Panc1 (cell line): ENCODE results near the gene ABHD2. TPM values are rescaled to one million over a fixed set of nuclear protein-coding genes. Genes with fewer than 3 reads are reported as not detected.

ENCODE experiments used
- ATAC-seq: fragments of 200-7000 bp; cut with Tn5 transposase; 2 replicates; pipeline ENCODE4 v1.9.1; 2020; ENCODE audit warnings: mild to moderate bottlenecking, moderate library complexity
- BruUV-seq: library from RNA; stranded (reverse); fragments of 400-500 nt; replicated peaks from 2 replicates; lab custom pipeline; 2021; lab: Mats Ljungman, UMichigan
- CTCF ChIA-PET: fragments of 300-600 bp; sonication (Branson Sonifier 250); formaldehyde crosslinking; loops from one replicate; lab custom pipeline; 2022; ENCODE audit warnings: antibody characterized with exemption; lab: Charles Lee
- POLR2A ChIA-PET: fragments of 300-600 bp; sonication (Branson Sonifier 250); formaldehyde crosslinking; loops from one replicate; lab custom pipeline; 2022; ENCODE audit warnings: antibody characterized with exemption; lab: Charles Lee
- DNase-seq: peaks from one replicate; pipeline ENCODE4 v3.0.0-alpha.2; 2010; ENCODE audit warnings: low read depth, low spot score
- H3K27ac ChIP-seq: 2 replicates; pipeline ENCODE4 v1.5.1; 2011; ENCODE audit warnings: mild to moderate bottlenecking, low read length, inconsistent platforms
- H3K27me3 ChIP-seq: fragments of 200-500 bp; sonication (Bioruptor generic); 2 replicates; pipeline ENCODE4 v1.6.0; 2014; ENCODE audit warnings: low read length, inconsistent platforms; ENCODE audit not compliant: control insufficient read depth, insufficient read depth
- H3K36me3 ChIP-seq: fragments of 200-500 bp; sonication (Bioruptor generic); 2 replicates; pipeline ENCODE4 v1.5.1; 2014; ENCODE audit warnings: inconsistent platforms, mild to moderate bottlenecking, low read length, moderate library complexity; ENCODE audit not compliant: control insufficient read depth, insufficient read depth
- H3K4me1 ChIP-seq: 2 replicates; pipeline ENCODE4 v1.5.1; 2011; ENCODE audit warnings: inconsistent platforms, mild to moderate bottlenecking, low read length, moderate library complexity; ENCODE audit not compliant: control insufficient read depth, insufficient read depth
- H3K4me3 ChIP-seq, 2 experiments: 2 replicates each; pipeline ENCODE4 v1.5.1; 2011 to 2012; ENCODE audit warnings: low read depth in 2 of 2, low read length in 2 of 2, mild to moderate bottlenecking in 2 of 2, inconsistent platforms in 1 of 2, moderate library complexity in 1 of 2
- H3K9me3 ChIP-seq: fragments of 200-500 bp; sonication (Bioruptor generic); 2 replicates; pipeline ENCODE4 v1.5.1; 2014; ENCODE audit warnings: low read depth, mild to moderate bottlenecking, inconsistent platforms, low read length, moderate library complexity; ENCODE audit not compliant: control insufficient read depth, insufficient read depth
- POLR2AphosphoS5 ChIP-seq: IDR thresholded peaks from 2 replicates; pipeline ENCODE4 v1.6.1; 2012; ENCODE audit warnings: mild to moderate bottlenecking, low read depth, low read length, moderate library complexity
- SIN3A ChIP-seq: IDR thresholded peaks from 2 replicates; pipeline ENCODE4 v1.6.1; 2012; ENCODE audit warnings: low read depth, mild to moderate bottlenecking, low read length, moderate library complexity, borderline replicate concordance; ENCODE audit not compliant: insufficient read depth
- TCF7L2 ChIP-seq: IDR thresholded peaks from 2 replicates; pipeline ENCODE4 v1.6.1; 2011; ENCODE audit warnings: mild to moderate bottlenecking, low read depth, low read length, inconsistent platforms
- in situ Hi-C: cut with HindIII; loops from 2 replicates; pipeline ENCODE4 v1.10.0; 2016; ENCODE audit warnings: low sequenced_read_pairs, low pct_unique_long_range_greater_than_20kb
- intact Hi-C: fragments of 100-400 bp; cut with micrococcal nuclease; formaldehyde crosslinking; loops from one replicate; pipeline ENCODE4 v1.10.0; 2022; ENCODE audit not compliant: unreplicated experiment
- total RNA-seq: library from RNA; stranded (reverse); gene quantifications from one replicate; pipeline ENCODE4 v1.2.1, GENCODE V29; 2021; ENCODE audit not compliant: unreplicated experiment
- TF ChIP-seq, protein P1 (sequence below), 2 experiments: IDR thresholded peaks; 2 replicates each; pipeline ENCODE4 v1.6.1; 2011 to 2012; ENCODE audit warnings: low read depth in 2 of 2, control low read depth in 1 of 2, low read length in 1 of 2, mild to moderate bottlenecking in 1 of 2, moderate library complexity in 1 of 2; ENCODE audit not compliant: insufficient read depth in 1 of 2
- TF ChIP-seq, protein P2 (sequence below): fragments of 450-650 bp; IDR thresholded peaks from 2 replicates; pipeline ENCODE4 v1.5.1; 2017; ENCODE audit warnings: mild to moderate bottlenecking

The ABHD2 gene
- total RNA-seq, 1 experiment from 2014 or later: 95.0 TPM

DNA sequence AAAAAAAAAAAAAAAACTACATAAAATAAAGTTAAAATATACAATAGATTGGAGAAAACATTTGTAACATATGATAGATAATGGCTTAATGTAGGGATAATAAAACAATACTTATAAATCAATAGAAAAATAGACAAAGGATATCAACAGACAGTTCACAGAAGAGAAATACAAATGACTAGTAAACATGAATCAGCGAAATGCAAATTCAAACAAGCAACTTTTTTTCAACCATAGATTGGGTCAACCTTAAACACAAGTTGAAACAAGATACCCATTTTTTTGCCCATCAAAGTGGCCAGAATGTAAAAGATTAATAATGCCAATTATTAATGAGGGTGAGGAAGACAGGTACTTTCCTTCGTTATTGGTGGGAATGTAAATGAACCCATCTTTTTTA, 59.9 kb downstream of the ABHD2 start:
- H3K27me3 ChIP-seq: no peaks in the 10 kb centered on the region
- H3K4me1 ChIP-seq: peaks cover 3% of the 10 kb centered on the region; the same call in 1 of the 2 replicates
- BruUV-seq: no TSS peak
- no peak overlapping the region for H3K4me3 ChIP-seq
- POLR2A ChIA-PET: no interaction called here
- in situ Hi-C loops: no loop called here
- ATAC-seq (no peak), DNase-seq (no peak)
- H3K9me3 ChIP-seq: no peaks in the 10 kb centered on the region
- no peak overlapping the region for H3K27ac ChIP-seq
- TF ChIP-seq, protein P1, sequence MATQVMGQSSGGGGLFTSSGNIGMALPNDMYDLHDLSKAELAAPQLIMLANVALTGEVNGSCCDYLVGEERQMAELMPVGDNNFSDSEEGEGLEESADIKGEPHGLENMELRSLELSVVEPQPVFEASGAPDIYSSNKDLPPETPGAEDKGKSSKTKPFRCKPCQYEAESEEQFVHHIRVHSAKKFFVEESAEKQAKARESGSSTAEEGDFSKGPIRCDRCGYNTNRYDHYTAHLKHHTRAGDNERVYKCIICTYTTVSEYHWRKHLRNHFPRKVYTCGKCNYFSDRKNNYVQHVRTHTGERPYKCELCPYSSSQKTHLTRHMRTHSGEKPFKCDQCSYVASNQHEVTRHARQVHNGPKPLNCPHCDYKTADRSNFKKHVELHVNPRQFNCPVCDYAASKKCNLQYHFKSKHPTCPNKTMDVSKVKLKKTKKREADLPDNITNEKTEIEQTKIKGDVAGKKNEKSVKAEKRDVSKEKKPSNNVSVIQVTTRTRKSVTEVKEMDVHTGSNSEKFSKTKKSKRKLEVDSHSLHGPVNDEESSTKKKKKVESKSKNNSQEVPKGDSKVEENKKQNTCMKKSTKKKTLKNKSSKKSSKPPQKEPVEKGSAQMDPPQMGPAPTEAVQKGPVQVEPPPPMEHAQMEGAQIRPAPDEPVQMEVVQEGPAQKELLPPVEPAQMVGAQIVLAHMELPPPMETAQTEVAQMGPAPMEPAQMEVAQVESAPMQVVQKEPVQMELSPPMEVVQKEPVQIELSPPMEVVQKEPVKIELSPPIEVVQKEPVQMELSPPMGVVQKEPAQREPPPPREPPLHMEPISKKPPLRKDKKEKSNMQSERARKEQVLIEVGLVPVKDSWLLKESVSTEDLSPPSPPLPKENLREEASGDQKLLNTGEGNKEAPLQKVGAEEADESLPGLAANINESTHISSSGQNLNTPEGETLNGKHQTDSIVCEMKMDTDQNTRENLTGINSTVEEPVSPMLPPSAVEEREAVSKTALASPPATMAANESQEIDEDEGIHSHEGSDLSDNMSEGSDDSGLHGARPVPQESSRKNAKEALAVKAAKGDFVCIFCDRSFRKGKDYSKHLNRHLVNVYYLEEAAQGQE (IDR thresholded peaks at IDR 0.05; ENCODE audit: insufficient read depth in 1 of 2, low read depth in 2 of 2, low read length in 1 of 2): no peak
- TF ChIP-seq SIN3A: no peak
- no peak for TF ChIP-seq TCF7L2
- TF ChIP-seq POLR2AphosphoS5: no peak
- TF ChIP-seq, protein P2, sequence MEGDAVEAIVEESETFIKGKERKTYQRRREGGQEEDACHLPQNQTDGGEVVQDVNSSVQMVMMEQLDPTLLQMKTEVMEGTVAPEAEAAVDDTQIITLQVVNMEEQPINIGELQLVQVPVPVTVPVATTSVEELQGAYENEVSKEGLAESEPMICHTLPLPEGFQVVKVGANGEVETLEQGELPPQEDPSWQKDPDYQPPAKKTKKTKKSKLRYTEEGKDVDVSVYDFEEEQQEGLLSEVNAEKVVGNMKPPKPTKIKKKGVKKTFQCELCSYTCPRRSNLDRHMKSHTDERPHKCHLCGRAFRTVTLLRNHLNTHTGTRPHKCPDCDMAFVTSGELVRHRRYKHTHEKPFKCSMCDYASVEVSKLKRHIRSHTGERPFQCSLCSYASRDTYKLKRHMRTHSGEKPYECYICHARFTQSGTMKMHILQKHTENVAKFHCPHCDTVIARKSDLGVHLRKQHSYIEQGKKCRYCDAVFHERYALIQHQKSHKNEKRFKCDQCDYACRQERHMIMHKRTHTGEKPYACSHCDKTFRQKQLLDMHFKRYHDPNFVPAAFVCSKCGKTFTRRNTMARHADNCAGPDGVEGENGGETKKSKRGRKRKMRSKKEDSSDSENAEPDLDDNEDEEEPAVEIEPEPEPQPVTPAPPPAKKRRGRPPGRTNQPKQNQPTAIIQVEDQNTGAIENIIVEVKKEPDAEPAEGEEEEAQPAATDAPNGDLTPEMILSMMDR: no peak
- CTCF ChIA-PET: no interaction called here
- intact Hi-C loops: no loop called here
- peaks cover 2% of the 10 kb centered on the region; the same call in 1 of the 2 replicates for H3K36me3 ChIP-seq

DNA sequence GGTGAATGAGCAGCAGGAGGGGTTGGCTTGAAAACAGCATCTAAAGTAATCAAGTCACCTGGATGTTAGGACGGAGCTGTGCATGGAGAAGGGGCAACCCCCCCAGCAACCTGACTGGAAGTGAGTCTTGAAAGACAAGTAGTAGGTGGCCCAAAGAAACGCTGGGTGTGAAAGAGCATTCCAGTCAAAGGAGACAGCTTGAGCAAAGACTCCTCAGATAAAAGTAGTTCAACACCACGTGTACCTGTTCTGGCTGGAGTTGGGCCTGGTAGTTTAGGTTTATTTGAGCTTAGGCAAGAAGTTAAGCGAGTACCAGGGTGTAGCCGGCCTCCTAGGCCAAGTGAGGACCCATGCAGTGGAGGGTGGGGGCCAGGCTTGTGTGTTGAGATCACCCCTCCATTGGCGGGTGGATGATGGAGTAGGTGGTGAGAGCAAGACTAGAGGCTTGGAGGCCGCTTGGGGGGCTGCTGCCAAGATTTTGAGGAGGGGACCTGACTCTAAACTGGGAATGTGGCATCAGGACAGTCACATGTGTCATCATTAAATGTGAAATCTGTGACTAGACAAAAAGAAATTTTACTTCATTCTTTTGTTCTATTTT, 61.3 kb downstream of the ABHD2 start:
- peaks cover 5% of the 10 kb centered on the region; the same call in 1 of the 2 replicates for H3K36me3 ChIP-seq
- 0 out of 2 replicates have a peak, but pooled peaks have one; percentile 34 for ATAC-seq

DNA sequence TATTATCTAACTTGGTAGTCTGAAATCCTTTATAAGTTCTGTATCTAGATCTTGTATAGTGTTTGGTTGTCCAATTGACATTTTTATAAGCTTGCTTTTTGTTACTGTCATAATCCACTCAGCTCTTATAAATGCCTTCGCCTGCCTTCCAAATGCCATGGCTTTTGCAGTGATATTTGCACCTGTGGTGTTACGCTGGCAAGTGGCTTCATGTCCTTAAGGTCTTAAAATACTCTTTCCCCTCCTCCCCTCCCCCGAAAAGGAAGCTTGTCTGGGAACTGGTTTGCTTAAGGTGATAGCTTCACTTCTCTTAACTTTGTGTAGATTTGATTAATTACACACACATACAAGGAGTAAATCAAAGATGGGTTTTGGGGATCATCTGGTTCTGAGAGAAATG, 62.0 kb downstream of the ABHD2 start:
- intact Hi-C loops: no loop called here
- H3K27me3 ChIP-seq: no peaks in the 10 kb centered on the region
- in situ Hi-C loops: no loop called here
- H3K36me3 ChIP-seq: peaks cover 8% of the 10 kb centered on the region; the same call in 1 of the 2 replicates
- ChIA-PET CTCF (no interaction called here), POLR2A (no interaction called here)
- no peak overlapping the region for H3K27ac ChIP-seq
- no peak overlapping the region for H3K4me3 ChIP-seq
- ATAC-seq (no peak), DNase-seq (no peak)
- no peaks in the 10 kb centered on the region for H3K9me3 ChIP-seq
- no TSS peak for BruUV-seq
- no peak for TF ChIP-seq POLR2AphosphoS5
- TF ChIP-seq TCF7L2: no peak
- TF ChIP-seq, protein P1 (IDR thresholded peaks at IDR 0.05; ENCODE audit: insufficient read depth in 1 of 2, low read depth in 2 of 2, low read length in 1 of 2): no peak
- TF ChIP-seq SIN3A: no peak
- TF ChIP-seq, protein P2: no peak
- peaks cover 3% of the 10 kb centered on the region; the same call in 1 of the 2 replicates for H3K4me1 ChIP-seq

More for the DNA sequence above, 61.3 kb downstream of the ABHD2 start:
- no peak overlapping the region for H3K4me3 ChIP-seq
- TF ChIP-seq TCF7L2: no peak
- no peak for TF ChIP-seq SIN3A
- no peaks in the 10 kb centered on the region for H3K27me3 ChIP-seq
- H3K9me3 ChIP-seq: no peaks in the 10 kb centered on the region
- H3K27ac ChIP-seq: no peak overlapping the region
- in situ Hi-C loops: no loop called here
- BruUV-seq: no TSS peak
- H3K4me1 ChIP-seq: peaks cover 3% of the 10 kb centered on the region; the same call in 1 of the 2 replicates
- DNase-seq: no peak
- intact Hi-C loops: no loop called here
- ChIA-PET POLR2A (no interaction called here), CTCF (no interaction called here)
